ENCODE measurements around the gene ARMH3. TPM values are rescaled to one million over a fixed set of nuclear protein-coding genes. Genes with fewer than 3 reads are reported as not detected.

ARMH3 gene
- total and polyA plus RNA-seq, 5 donors from 2014 or later = 21.3 to 42.2 (median 25.0) TPM

DNA sequence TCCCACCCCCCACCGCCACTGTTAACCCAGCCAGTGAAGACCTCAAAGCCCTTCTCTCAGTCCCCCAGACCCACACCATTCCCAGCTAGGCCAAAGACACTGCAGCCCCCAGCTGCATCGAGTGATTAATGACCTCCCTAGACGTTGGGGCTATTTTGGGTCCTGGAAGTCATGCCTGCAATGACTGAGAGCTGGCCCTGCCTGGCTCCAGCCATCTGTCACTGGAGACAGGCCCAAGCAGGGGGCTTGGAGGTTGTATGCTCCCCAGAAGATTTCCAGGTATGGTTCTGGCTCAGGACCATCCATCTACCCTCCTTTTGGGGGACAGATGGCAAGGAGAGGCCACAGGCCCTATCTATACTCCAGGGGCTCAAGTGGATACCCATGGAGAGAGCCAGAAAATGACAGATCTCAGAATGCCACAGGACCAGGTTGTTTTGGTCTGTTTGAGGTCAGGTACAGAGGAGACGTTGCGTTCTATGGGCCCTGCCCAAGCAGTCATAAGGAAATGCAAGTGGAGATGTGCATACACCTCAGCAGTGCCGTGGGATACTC, 217.5 kb downstream of the ARMH3 start:
- no peaks in the 10 kb centered on the region for H3K36me3 Mint-ChIP-seq

DNA sequence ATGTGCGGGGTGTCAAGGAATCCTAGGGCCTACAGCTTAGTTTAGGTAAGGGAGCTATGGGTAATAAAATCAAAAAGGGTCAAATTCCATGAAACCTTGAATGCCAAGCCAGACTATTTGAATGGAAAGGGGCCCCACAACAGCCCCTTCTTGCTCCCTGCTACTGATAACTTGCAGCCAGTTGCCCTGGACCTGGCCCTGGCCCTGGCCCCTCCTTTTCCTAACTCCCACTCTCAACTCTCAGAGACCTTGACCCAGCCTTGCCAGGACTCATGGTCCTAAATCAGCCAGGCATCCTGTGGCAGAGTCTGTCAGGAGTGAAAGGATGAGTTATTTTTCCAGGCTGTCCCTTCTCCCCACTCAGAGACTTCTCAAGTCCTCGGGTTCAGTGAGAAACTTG, 218.2 kb downstream of the ARMH3 start:
- no peak overlapping the region for H3K27ac ChIP-seq (ENCODE audit: insufficient read depth, low read length, poor library complexity, severe bottlenecking)
- Mint-ChIP-seq H3K36me3 (no peaks in the 10 kb centered on the region), H3K27ac (no peak overlapping the region), H3K9me3 (no peaks in the 10 kb centered on the region), H3K4me3 (peak overlapping the region in 1 of 4 donors; percentile 33), H3K27me3 (no peaks in the 10 kb centered on the region), H3K4me1 (peaks cover 6 to 63% (median 38%) of the 10 kb centered on the region in 4 donors)
- no peak overlapping the region for H3K4me3 ChIP-seq (ENCODE audit: low read depth, low read length)
- H3K4me1 ChIP-seq (ENCODE audit: control insufficient read depth, insufficient read depth, low read length, poor library complexity, severe bottlenecking) = peaks cover 55% of the 10 kb centered on the region
- no peaks in the 10 kb centered on the region for H3K36me3 ChIP-seq (ENCODE audit: control insufficient read depth, insufficient read depth, low read length)
- no peaks in the 10 kb centered on the region for H3K27me3 ChIP-seq (ENCODE audit: control insufficient read depth, insufficient read depth, low read length)
- ATAC-seq (ENCODE audit: low read depth in 2 of 2) (no peak), DNase-seq (no peak)
- H3K9me3 ChIP-seq (ENCODE audit: control insufficient read depth in 2 of 2, low read length in 2 of 2) = no peaks in the 10 kb centered on the region

More for the DNA sequence above, 217.5 kb downstream of the ARMH3 start:
- Mint-ChIP-seq H3K4me3 (peak overlapping the region in 3 of 4 donors; percentile 48 to 91 (median 83)), H3K9me3 (no peaks in the 10 kb centered on the region), H3K27ac (peak overlapping the region in 1 of 3 donors; percentile 87), H3K4me1 (peaks cover 8 to 61% (median 36%) of the 10 kb centered on the region in 4 donors), H3K27me3 (no peaks in the 10 kb centered on the region)
- no peak overlapping the region for H3K27ac ChIP-seq (ENCODE audit: insufficient read depth, low read length, poor library complexity, severe bottlenecking)
- H3K27me3 ChIP-seq (ENCODE audit: control insufficient read depth, insufficient read depth, low read length) = no peaks in the 10 kb centered on the region
- no peak overlapping the region for H3K4me3 ChIP-seq (ENCODE audit: low read depth, low read length)
- H3K36me3 ChIP-seq (ENCODE audit: control insufficient read depth, insufficient read depth, low read length) = no peaks in the 10 kb centered on the region
- no peak for DNase-seq
- H3K9me3 ChIP-seq (ENCODE audit: control insufficient read depth in 2 of 2, low read length in 2 of 2) = no peaks in the 10 kb centered on the region
- peaks cover 56% of the 10 kb centered on the region for H3K4me1 ChIP-seq (ENCODE audit: control insufficient read depth, insufficient read depth, low read length, poor library complexity, severe bottlenecking)
- no peak for ATAC-seq (ENCODE audit: low read depth in 2 of 2)

DNA sequence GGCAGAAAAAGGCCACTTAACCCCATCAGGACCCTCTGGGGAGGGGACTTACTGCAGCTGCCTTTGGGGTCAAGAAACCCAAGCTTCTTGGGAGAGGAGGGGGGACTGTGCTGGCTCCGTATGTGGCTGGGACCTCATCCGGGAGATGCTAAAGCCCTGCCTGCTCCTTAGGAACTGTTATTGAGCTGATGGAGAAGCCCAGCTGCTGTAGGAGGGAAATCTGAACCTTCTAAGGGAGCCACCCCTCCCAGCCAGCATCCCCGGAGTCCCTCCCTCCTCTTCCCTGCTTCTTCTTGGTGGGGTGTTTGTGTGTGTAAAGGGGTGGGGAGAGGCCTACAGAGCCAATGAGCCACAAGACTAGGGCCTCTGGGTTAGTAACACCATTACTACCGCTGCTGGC, 220.6 kb downstream of the ARMH3 start:
- peaks cover 55% of the 10 kb centered on the region for H3K4me1 ChIP-seq (ENCODE audit: control insufficient read depth, insufficient read depth, low read length, poor library complexity, severe bottlenecking)
- no peak for ATAC-seq (ENCODE audit: low read depth in 2 of 2)

DNA sequence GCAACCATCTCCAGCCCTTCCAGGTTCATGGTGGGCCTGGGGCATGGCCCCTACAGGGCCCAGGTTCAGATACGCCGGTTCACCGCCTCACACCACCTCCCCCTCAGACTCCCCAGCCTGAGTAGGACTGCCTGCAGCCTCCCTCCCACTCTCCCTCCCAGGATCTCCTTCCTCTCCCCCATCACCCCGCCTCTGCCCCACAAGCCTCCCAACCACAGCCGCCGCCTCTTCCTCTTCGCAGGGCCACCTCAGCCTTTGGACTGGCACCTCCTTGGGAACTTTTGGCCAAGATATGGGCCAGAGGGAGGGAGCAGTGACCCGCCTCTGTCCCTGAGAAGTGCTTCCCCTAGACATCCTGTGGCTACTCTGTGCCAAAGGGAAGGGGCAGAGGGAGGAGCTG, 221.6 kb downstream of the ARMH3 start:
- Mint-ChIP-seq H3K27me3 (peaks cover 7% of the 10 kb centered on the region), H3K36me3 (no peaks in the 10 kb centered on the region), H3K27ac (peak overlapping the region; percentile 66 to 91 (median 78)), H3K4me1 (peaks cover 5 to 63% (median 37%) of the 10 kb centered on the region in 4 donors), H3K4me3 (peak overlapping the region in 2 of 4 donors; percentile 11 to 72), H3K9me3 (peaks cover 0 to 3% (median 0%) of the 10 kb centered on the region in 7 donors)
- no peak overlapping the region for H3K4me3 ChIP-seq (ENCODE audit: low read depth, low read length)
- peak overlapping the region; percentile 7 for H3K27ac ChIP-seq (ENCODE audit: insufficient read depth, low read length, poor library complexity, severe bottlenecking)
- H3K36me3 ChIP-seq (ENCODE audit: control insufficient read depth, insufficient read depth, low read length) = no peaks in the 10 kb centered on the region
- no peaks in the 10 kb centered on the region for H3K27me3 ChIP-seq (ENCODE audit: control insufficient read depth, insufficient read depth, low read length)
- peaks cover 52% of the 10 kb centered on the region for H3K4me1 ChIP-seq (ENCODE audit: control insufficient read depth, insufficient read depth, low read length, poor library complexity, severe bottlenecking)
- DNase-seq (no peak), ATAC-seq (ENCODE audit: low read depth in 2 of 2) (no peak)
- H3K9me3 ChIP-seq (ENCODE audit: control insufficient read depth in 2 of 2, low read length in 2 of 2) = no peaks in the 10 kb centered on the region

More for the DNA sequence above, 220.6 kb downstream of the ARMH3 start:
- Histone ChIP-seq H3K4me3 (ENCODE audit: low read depth, low read length) (no peak overlapping the region), H3K27me3 (ENCODE audit: control insufficient read depth, insufficient read depth, low read length) (no peaks in the 10 kb centered on the region), H3K9me3 (ENCODE audit: control insufficient read depth in 2 of 2, low read length in 2 of 2) (no peaks in the 10 kb centered on the region), H3K36me3 (ENCODE audit: control insufficient read depth, insufficient read depth, low read length) (no peaks in the 10 kb centered on the region), H3K27ac (ENCODE audit: insufficient read depth, low read length, poor library complexity, severe bottlenecking) (no peak overlapping the region)
- peak overlapping the region in 1 of 4 donors; percentile 72 for H3K4me3 Mint-ChIP-seq
- H3K4me1 Mint-ChIP-seq = peaks cover 5 to 62% (median 38%) of the 10 kb centered on the region in 4 donors
- no peaks in the 10 kb centered on the region for H3K36me3 Mint-ChIP-seq
- DNase-seq = no peak
- peak overlapping the region in 1 of 3 donors; percentile 20 for H3K27ac Mint-ChIP-seq
- peaks cover 6% of the 10 kb centered on the region for H3K27me3 Mint-ChIP-seq
- H3K9me3 Mint-ChIP-seq = peaks cover 0 to 3% (median 0%) of the 10 kb centered on the region in 7 donors

DNA sequence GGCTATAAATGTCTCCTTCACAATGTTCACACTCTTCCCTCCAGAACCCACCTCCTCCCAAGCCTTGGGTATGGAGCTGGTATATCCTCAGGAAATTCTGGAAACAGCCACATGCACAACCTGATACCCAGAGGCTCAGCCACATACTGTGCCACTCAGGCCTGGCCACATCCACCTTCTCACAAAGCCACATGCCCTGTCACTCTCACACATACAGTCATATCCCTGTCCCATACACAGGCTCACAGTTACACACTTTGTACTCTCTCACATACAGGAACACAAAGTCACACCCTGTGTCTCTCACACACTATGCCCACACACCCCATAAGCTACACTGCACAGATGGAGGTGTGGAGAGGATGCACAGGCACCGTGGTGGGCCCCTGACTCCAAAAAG, 222.5 kb downstream of the ARMH3 start:
- Mint-ChIP-seq H3K27ac (peak overlapping the region; percentile 78 to 94 (median 91)), H3K4me3 (peak overlapping the region in 2 of 4 donors; percentile 46 to 65), H3K9me3 (peaks cover 0 to 3% (median 0%) of the 10 kb centered on the region in 7 donors), H3K4me1 (peaks cover 5 to 63% (median 35%) of the 10 kb centered on the region in 4 donors), H3K36me3 (no peaks in the 10 kb centered on the region), H3K27me3 (peaks cover 7% of the 10 kb centered on the region)
- H3K27ac ChIP-seq (ENCODE audit: insufficient read depth, low read length, poor library complexity, severe bottlenecking) = no peak overlapping the region
- DNase-seq (no peak), ATAC-seq (ENCODE audit: low read depth in 2 of 2) (no peak)
- H3K9me3 ChIP-seq (ENCODE audit: control insufficient read depth in 2 of 2, low read length in 2 of 2) = no peaks in the 10 kb centered on the region
- no peaks in the 10 kb centered on the region for H3K36me3 ChIP-seq (ENCODE audit: control insufficient read depth, insufficient read depth, low read length)
- H3K4me3 ChIP-seq (ENCODE audit: low read depth, low read length) = no peak overlapping the region
- no peaks in the 10 kb centered on the region for H3K27me3 ChIP-seq (ENCODE audit: control insufficient read depth, insufficient read depth, low read length)
- H3K4me1 ChIP-seq (ENCODE audit: control insufficient read depth, insufficient read depth, low read length, poor library complexity, severe bottlenecking) = peaks cover 55% of the 10 kb centered on the region

DNA sequence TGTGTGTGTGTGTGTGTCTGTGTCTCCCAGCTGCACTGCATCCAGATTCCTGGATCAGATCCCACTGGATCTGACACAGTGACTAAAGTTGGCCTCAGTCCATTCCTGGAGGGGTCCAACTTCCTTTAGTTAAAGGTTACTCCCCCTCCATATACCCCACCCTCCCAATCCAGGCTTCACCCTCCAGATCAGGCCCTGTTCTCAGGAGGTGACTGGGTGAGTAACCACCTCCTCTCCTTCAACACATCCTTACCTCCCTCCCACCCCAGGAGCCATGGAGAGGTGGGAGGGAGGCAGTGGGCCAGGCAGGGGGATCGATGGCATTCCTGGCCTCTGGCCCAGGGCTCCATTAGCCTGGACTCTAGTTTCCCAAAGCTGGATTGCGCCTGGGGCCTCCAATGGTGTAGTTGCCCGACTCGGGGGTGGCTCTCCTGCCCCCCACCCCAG, 223.6 kb downstream of the ARMH3 start:
- Mint-ChIP-seq H3K4me3 (peak overlapping the region in 1 of 4 donors; percentile 65), H3K27me3 (peaks cover 7% of the 10 kb centered on the region), H3K36me3 (no peaks in the 10 kb centered on the region), H3K9me3 (peaks cover 0 to 3% (median 0%) of the 10 kb centered on the region in 7 donors), H3K27ac (peak overlapping the region; percentile 94 to 99 (median 99)), H3K4me1 (peaks cover 5 to 70% (median 35%) of the 10 kb centered on the region in 4 donors)
- H3K4me1 ChIP-seq (ENCODE audit: control insufficient read depth, insufficient read depth, low read length, poor library complexity, severe bottlenecking) = peaks cover 55% of the 10 kb centered on the region
- no peaks in the 10 kb centered on the region for H3K9me3 ChIP-seq (ENCODE audit: control insufficient read depth in 2 of 2, low read length in 2 of 2)
- H3K36me3 ChIP-seq (ENCODE audit: control insufficient read depth, insufficient read depth, low read length) = no peaks in the 10 kb centered on the region
- DNase-seq (no peak), ATAC-seq (ENCODE audit: low read depth in 2 of 2) (no peak)
- H3K27me3 ChIP-seq (ENCODE audit: control insufficient read depth, insufficient read depth, low read length) = no peaks in the 10 kb centered on the region
- no peak overlapping the region for H3K4me3 ChIP-seq (ENCODE audit: low read depth, low read length)
- peak overlapping the region; percentile 95 for H3K27ac ChIP-seq (ENCODE audit: insufficient read depth, low read length, poor library complexity, severe bottlenecking)

DNA sequence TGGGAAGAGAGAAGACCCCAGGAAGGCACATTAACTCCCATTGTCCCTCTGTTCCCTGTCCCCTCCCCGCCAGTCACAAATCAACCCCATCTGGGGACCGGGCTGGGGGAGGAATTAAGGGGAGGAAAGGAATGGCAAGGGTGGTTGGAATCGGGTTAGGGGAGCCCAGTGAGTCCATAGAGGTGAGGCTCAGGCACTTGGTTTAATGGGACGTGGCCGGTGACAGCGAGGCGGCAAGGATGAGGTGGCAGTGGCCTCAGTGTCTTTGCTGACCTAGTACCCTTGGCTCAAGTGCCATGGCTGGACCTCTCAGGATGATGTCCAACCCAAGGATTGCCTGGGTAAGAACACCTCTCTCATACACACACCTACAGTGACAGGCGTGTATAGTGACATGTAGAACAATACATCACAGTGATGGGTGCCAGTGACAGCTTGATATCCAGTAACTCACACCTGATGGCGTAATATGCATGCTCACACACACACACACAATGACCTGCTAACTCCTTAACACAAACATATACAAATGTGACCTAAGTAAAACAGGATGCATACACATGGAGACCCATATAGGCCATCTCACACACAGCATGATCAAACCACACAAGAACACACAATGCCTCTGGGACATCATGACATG, 224.7 kb downstream of the ARMH3 start:
- Histone ChIP-seq H3K27me3 (ENCODE audit: control insufficient read depth, insufficient read depth, low read length) (no peaks in the 10 kb centered on the region), H3K4me1 (ENCODE audit: control insufficient read depth, insufficient read depth, low read length, poor library complexity, severe bottlenecking) (peaks cover 55% of the 10 kb centered on the region), H3K4me3 (ENCODE audit: low read depth, low read length) (peak overlapping the region; percentile 61), H3K36me3 (ENCODE audit: control insufficient read depth, insufficient read depth, low read length) (no peaks in the 10 kb centered on the region), H3K27ac (ENCODE audit: insufficient read depth, low read length, poor library complexity, severe bottlenecking) (peak overlapping the region; percentile 95), H3K9me3 (ENCODE audit: control insufficient read depth in 2 of 2, low read length in 2 of 2) (no peaks in the 10 kb centered on the region)
- peaks cover 7% of the 10 kb centered on the region for H3K27me3 Mint-ChIP-seq
- no peaks in the 10 kb centered on the region for H3K36me3 Mint-ChIP-seq
- peak overlapping the region; percentile 99 to 100 (median 99) for H3K27ac Mint-ChIP-seq
- no peak for DNase-seq
- peaks cover 5 to 79% (median 36%) of the 10 kb centered on the region in 4 donors for H3K4me1 Mint-ChIP-seq
- peak overlapping the region; percentile 88 to 99 (median 96) for H3K4me3 Mint-ChIP-seq
- peaks cover 0 to 3% (median 0%) of the 10 kb centered on the region in 7 donors for H3K9me3 Mint-ChIP-seq
- ATAC-seq (ENCODE audit: low read depth in 2 of 2) = no peak
